ENCODE measurements around the gene CERS2.

The CERS2 gene

DNA sequence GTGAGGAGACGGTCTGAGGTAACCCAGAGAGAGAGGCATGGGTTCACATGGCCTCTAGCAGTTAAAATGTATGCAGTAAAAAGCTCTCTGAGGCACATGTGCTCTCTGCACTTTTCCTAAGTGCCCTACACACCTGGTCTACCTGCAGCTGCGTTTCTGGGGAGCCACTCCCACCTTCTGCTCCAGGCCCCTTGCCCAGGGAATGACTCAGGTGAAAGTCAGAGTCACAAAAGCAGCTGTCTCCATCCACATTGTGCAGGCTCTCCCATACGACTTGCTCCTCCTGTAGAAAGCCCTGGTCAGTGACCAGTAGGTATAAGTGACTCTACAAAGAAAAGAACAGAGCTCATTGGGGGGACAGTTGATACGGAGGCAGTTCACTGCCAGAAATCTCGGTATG lies 23.3 kb upstream of the CERS2 start:
- DNase-seq (ENCODE audit: low spot score) (no peak), FAIRE-seq (no peak)

- no peak for FAIRE-seq
- no peak for DNase-seq (ENCODE audit: low spot score)
Measured at GRCh38 chr1:150997126-150997872, 22.7 kb upstream of the CERS2 start.

GRCh38 chr1:150995896-150996295 lies 21.3 kb upstream of the CERS2 start:
- FAIRE-seq (no peak), DNase-seq (ENCODE audit: low spot score) (no peak)

GRCh38 chr1:150995460-150995859 lies 20.8 kb upstream of the CERS2 start:
- FAIRE-seq (no peak), DNase-seq (ENCODE audit: low spot score) (no peak)

DNA sequence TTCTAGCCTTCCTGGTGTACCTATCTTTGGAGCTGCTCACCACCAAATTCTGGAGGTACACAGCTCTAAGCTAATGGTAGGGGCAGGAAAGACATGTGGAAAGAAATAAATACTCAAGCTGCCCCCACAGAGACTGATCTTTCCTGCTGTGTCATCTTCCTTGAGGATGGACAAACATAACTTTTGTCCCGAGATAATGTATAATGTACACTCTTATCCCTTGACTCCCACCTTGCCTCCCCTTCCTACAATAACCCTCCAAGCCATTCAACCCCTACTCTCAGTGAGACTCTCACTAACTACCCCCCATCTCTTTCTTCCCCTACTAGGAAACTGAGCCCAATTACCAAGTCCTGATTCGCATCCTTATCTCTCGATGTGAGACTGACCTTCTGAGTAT lies 19.6 kb upstream of the CERS2 start:
- DNase-seq (ENCODE audit: low spot score), result no peak
- no peak for FAIRE-seq

- DNase-seq (ENCODE audit: low spot score) (no peak), FAIRE-seq (no peak)
Measured at GRCh38 chr1:150992626-150993025, 18.0 kb upstream of the CERS2 start.

- no peak for DNase-seq (ENCODE audit: low spot score)
- no peak for FAIRE-seq
Measured at GRCh38 chr1:150987924-150988323, 13.3 kb upstream of the CERS2 start.

DNA sequence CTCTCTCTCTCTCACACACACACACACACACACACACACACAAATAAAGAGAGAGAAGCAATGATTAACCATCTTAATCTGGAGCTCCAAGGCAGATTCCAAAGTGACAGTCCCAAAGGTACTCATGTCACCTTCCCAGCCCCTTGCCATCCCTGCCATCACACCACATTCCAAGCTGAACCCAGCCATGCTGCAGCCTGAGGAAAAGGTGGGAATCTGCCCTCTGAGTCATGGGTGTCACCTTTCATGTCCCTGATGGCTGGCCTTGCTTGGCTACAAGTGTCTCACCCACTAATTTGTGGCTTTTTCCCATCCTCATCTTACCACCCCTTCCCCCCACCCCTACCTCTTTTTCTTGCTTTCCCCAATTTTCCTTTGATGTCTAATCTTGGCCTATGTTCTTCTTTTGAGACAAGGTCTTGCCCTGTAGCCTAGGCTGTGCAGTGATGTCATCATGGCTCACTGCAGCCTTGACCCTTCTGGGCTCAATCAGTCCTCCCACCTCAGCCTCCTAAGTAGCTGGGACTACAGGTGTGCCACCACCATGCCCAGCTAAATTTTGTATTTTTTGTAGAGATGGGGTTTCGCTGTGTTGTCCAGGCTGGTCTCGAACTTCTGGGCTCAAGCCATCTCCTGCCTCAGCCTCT lies 10.7 kb upstream of the CERS2 start:
- FAIRE-seq, result no peak
- no peak for DNase-seq (ENCODE audit: low spot score)

- FAIRE-seq (no peak), DNase-seq (ENCODE audit: low spot score) (peak; percentile 30)
Measured at GRCh38 chr1:150981805-150982712, 7.4 kb upstream of the CERS2 start, which contains the start of gene ANXA9. ANXA9 (plus strand) TSS chr1:150982292; CDS start chr1:150983106, 814 bp downstream.

DNA sequence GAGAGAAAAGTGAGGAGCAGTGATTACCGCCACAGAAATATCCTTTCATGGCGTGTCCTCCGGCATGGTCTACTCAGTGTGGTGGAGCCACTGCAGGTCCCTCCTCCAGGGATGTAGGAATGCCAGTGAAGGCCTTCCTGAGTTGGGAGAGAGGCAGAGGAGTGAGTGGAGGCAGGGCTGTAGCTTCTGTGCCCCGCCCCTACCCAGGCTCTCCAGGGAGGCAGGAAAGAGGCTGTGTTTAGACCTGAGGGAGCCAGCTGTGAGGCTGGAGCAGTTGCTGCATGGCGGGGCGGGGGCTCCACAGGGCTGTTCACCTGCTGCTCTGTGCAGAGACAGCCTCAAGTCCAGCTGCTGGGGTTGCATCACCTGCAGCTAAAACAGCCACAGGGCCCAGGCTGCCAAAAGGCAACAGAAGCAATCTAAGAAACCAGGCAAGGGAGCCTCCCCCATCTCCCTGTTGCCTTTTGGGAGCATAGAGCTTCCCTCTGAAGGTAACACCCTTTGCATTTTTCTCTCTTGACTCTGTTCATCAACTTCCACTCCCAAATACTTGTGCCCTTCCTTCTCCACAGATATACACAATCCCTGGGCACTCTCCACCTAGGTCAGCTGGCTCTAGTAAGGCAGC lies 6.7 kb upstream of the CERS2 start:
- DNase-seq (ENCODE audit: low spot score), result peak; percentile 48
- FAIRE-seq, result no peak

DNA sequence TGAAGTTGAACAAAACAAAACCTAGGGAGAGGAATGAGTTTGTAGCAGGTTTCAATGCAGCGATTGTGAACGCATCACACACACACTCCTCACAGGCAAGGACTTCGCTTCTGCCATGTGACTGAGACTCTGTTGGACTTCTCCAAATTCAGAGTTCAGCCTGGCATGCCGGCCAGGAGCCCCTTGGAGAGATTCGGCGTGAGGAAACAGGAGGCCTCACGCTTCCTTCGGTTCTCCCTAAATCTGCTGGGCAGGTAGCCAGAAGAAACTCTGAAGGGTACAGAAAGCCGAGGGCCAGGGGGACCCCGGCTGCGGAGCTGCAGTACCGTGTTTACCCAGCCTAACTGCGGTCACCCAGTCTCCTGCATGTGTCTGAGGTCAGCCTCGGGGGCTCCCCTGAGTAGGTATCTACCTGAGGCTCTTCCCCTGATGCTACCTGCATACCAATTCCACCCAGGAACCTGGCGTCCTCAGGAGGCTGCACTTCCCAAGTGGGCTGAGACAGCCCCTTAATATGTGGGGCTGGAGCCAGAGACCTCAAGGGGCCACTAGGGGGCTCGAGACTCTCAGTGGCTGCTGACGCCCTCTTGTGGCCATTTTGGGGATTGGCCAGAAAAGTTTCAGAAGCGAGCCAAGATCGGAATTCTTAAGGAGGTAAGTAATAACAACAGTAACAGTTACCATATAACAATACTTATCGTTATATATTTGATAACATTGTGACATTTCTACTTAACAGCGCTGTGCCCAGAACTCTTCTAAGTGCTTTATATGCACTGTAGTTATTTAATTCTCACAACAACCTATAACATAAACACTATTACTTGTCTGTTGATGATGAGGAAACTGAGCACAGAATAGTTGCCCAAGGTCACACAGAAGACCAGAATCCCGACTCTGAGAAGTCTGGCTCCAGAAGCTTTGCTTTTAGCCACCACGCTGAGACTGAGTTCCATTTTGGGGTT lies 4.7 kb upstream of the CERS2 start:
- DNase-seq (ENCODE audit: low spot score), result peak; percentile 87
- FAIRE-seq, result no peak

DNA sequence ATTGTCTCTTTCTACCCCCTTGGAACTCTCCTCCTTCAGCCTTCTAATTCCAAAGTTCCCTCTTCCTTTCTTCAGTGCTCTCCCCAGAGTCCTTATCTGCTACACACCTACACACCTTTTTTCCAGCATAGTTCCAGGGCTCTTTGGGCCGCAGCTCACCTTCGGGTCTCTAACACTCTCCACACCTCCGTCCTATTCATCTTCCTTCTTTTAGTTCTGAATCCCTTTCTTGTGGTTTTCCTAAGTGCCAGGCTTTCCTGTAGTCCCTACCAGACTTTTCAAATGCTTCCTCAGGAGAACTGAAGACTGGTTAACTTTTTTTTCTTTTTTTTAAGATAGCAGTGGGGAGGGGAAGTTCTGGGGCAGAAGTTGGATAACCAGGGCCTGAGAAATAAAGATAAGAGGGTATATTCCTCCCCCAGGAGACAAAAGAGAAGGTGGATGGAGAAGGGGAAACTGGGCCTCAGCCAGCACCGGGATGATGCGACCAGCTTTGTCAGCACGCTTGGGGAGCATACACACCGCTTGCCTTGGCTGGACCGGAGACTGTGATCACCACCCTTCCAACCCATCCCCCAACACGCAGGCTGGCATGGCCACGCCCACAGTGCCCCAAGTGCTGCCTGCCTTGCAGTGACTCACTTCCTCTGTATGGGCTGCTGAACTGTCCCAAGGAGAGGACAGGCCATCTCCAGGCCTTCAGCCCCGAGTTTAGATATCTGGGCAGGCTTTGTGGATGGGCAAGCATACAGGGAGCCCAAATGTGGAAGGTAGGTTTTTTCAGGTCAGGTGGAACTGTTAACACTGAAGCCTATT lies 2.5 kb upstream of the CERS2 start:
- FAIRE-seq, result peak; percentile 90
- peak; percentile 94 for DNase-seq (ENCODE audit: low spot score)

DNA sequence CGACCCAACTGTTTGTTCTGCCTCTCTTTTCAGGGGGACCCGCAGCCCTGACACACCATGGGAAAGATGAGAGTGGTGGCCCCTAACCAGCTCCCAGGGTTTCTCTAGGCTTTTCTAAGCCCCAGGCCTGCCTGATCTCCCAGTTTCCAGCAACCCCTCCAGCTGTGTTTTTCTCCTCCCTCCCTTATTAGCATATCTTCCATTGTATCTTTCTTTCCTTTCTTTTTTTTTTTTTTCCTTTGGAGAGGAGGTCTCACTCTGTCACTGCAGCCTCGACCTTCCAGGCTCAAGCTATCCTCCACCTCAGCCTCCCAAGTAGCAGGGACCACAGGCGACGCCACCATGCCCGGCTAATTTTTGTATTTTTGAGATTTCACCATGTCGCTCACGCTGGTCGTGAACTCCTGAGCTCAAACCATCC lies 1.8 kb upstream of the CERS2 start:
- DNase-seq (ENCODE audit: low spot score) (no peak), FAIRE-seq (no peak)

GRCh38 chr1:150973836-150974579 lies 627 bp downstream of the CERS2 start:
- DNase-seq (ENCODE audit: low spot score) (peak; percentile 55), FAIRE-seq (no peak)

DNA sequence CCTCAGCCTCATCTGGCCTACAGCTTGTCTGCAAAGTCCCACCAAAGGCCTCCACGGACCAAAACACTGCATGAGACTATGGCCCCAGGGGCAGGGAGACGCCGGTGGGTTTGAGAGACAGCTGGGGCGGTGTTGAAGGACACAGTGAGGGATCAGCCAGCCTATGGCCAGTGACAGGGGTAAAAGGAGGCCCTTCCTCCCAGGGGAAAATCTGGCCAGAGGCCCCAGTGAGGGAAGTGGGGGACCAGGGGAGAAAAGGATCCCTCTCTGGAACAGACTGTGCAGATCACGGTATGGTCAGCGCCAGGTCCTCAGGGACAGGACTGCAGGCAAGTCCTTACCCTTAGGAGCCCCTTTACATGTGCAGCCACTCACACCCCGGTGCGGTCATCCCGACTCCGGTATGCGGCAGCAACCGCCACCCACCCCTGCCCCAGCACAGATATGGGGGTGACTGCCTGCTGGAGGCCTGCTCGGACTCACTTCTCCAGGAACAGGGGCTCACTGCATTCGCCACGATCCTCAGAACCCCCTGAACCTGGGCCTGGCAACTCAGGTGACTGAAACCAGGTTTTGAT lies 1.3 kb downstream of the CERS2 start:
- FAIRE-seq, result no peak

GRCh38 chr1:150972417-150972940 lies 2.2 kb downstream of the CERS2 start:
- DNase-seq (ENCODE audit: low spot score) (no peak), FAIRE-seq (no peak)

More for the DNA sequence above, 1.3 kb downstream of the CERS2 start:
- DNase-seq (ENCODE audit: low spot score), result no peak

DNA sequence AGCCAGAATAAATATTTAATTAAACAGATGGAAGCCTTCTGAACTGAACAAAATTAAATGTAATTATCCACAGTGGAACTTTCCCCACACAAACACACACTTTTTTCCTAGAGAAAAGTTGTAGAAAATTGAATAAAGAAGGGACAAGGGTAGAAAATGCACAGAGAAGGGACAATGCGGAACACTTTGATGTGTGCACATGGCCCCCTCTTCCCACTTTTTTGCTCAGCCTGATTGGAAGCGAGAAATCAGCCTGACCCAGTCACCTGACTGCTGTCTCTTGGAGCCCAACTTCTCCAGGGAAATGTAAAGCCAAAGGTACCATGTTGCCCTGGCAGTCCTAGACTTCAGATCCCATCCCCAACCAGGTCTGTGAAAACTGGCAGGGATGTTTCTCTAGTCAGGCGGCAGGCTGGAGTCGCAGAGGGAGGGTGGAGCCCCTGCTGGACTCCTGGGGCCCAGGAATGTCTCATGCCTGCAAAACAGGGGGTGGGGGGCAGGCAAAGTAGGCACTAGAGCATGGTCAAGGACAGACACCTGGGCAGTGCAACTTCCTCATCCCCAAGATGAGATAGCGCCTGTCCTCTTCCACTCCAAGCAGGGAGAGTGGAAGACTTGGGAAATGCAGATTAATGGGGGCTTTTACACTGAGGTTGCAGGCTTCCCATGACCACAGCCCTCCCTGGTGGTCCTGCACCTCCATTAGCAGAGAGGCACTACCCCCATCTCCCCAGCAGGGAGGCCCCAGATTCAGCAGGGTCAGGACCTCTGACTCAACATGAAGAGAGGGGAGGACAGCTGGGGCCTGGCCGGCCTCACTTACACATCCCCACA lies 2.8 kb downstream of the CERS2 start:
- DNase-seq (ENCODE audit: low spot score) (no peak), FAIRE-seq (no peak)

All from urothelium cell line (cell line).